GM19025 (cell line): ENCODE measurements around the gene LCN12.
A peak's percentile ranks its signal among the peaks of the same experiment; 100 is the strongest.
"Not testable (repeated sequence)": the region's sequence is repeated elsewhere in the genome, so short reads cannot be mapped to it uniquely, and the experiment has no call there.

Source experiments
- ATAC-seq: cut with Tn5 transposase; IDR thresholded peaks from one replicate; pipeline ENCODE4 v1.9.1; 2021; ENCODE audit warnings: mild to moderate bottlenecking, low read depth, moderate library complexity; ENCODE audit not compliant: unreplicated experiment

Gene LCN12

DNA sequence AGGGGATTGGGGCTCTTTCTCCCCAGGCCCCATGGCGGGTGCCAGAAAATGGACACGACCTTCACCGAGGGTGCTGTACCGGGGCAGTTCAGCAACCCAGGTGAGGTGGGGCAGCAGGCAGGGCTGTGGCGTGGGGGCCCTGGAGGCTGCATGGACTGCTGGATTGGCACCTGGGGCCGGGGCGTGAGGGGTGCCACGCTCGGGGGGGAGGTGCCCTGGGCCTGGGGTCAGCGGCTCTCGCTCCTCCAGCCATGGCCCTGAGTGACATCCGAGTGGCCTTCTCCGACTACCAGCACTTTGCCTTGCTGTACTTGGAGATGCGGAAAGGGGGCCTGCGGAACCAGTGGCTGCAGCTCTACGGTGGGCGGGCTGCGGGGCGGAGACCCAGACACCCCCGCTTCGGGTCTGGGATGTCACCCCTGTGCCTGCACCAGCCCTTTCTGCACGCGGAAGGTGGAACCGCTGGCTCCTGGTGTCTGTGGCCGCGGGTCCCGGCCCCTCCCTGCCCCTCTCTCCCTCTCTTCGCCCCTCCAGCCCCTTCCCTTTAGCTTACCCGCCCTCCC is 32.5 kb downstream of the LCN12 start:
- ATAC-seq, result no peak

DNA sequence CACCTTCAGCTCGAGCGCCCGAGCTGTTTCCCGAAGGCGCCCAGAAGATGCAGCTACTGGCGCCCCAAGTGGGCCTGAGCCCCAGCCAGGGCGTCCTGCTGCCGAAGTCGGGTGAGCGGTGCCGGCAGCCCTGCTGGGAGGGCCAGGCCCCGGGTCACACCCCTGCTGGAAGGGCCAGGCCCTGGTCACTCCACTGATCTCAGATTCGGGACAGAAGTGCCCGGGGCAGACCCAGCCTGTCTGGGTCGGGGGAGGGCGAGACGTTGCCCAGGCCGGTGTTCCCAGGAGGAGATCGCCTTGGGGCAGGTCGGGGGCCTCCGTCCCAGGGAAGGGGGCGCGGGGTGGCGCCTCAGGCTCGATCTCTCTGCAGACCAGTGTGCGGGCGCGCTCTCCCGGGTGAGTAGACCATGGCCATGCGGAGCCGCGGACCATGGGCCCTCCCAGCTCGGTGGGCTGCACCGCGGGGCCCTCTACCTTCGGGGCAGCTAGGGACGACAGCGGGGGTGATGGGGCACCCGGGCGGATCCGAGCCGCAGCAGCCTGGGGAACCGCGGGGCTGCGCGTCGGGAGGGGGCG is 33.0 kb downstream of the LCN12 start:
- no peak for ATAC-seq

DNA sequence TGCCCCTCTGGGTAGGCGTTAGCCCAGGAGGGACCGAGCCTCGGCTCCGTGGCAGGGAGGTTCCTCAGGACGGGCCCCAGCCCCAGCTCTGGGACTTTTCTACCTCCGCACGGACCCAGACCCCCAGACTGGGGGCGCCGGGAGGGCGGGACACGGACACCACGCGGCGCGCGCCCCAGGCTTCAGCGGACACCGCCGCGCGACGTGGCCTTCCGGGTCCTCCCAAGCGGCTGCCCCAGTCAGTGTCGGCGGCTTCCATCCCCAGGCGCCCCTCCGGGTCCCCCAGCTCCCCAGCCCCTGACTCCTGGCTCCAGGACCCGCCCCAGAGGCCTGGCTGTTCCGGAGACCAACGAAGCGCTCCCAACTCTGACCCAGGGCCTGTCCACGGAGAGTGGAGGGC is 33.8 kb downstream of the LCN12 start:
- ATAC-seq, result no peak

DNA sequence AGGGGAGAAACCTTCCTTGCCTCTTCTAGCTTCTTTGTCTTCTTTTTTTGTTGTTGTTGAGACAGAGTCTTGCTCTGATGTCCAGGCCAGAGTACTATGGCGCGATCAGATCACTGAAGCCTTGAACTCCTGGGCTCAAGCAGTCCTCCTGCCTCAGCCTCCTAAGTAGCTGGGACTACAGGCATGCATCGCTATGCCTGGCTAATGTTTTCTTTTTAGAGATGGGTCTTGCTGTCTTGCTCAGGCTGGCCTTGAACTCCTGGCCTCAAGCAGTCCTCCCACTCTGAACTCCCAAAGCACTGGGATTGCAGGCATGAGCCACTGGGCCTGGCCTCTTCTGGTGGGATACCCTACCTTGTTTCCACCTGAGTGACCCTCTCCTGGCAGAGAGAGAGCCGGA is 36.8 kb downstream of the LCN12 start:
- no peak for ATAC-seq

DNA sequence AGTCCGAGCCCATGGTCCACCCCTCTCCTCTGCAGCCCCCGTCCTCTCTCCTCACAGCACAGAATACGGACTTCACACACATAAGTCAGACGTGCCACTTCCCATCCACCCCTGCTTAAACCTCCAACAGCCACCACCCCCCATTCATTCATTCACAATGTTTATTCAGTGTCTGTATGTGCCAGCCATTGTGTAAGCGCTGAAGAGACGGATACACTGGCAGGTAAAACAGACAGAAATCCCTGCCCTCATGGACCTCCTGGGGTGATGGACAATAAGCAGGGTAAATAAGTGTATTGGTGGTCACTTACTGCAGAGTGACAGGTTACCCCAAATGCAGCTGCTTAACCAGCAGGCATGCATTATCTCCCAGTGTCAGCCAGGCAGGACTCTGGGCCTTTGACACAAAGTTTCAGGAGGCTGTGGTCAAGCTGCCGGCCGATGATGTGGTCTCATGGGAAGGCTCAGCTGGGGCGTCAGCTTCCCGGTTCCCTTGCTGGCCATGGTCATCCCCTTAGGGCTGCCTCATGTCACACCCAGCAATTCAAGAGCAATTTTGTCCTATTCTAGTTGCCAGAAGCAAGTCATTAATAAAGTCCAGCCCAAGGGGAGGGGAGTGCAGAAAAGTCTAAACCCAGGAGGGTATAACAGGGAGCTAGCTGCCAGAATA is 38.3 kb downstream of the LCN12 start:
- no peak for ATAC-seq

DNA sequence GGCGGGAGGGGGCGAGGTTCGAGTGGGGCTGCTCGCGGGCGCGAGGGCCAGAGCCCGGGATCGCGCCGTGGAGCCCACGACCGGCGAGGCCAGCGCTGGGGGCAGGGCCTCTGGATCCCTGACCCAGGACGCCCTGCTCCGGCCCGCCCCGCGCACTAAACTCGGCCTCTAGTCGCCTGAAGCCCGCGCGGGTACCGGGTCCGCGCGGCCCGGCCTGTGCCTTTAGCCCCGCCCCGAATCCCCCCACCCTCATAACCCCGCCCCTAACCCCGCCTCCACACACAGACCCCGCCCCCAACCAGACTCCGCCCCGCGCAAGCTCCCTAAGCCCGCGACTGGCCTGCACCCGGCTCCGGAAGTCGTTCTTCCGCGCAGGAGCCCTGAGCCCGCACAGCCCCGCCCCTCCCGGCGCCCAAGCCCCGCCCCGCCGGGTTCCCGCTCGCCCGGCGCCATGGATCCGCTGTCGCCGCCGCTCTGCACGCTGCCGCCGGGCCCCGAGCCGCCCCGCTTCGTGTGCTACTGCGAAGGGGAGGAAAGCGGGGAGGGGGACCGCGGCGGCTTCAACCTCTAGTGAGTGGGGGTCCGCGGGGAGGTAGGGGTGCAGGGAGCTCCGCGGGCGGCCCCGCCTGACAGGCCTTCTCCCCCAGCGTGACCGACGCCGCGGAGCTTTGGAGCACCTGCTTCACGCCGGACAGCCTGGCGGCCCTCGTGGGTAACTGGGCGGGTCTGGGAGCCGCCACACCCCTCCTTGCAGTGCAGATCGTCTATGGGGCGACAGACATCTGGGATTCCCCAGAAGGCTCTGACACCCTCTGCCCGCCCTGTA is 40.1 kb downstream of the LCN12 start, which contains the start of gene PAXX:
Gene PAXX (plus strand): TSS at position 430 of the 826 bp plus-strand sequence. CDS start 22 bp downstream, at position 452.
- peak; percentile 82 for ATAC-seq

DNA sequence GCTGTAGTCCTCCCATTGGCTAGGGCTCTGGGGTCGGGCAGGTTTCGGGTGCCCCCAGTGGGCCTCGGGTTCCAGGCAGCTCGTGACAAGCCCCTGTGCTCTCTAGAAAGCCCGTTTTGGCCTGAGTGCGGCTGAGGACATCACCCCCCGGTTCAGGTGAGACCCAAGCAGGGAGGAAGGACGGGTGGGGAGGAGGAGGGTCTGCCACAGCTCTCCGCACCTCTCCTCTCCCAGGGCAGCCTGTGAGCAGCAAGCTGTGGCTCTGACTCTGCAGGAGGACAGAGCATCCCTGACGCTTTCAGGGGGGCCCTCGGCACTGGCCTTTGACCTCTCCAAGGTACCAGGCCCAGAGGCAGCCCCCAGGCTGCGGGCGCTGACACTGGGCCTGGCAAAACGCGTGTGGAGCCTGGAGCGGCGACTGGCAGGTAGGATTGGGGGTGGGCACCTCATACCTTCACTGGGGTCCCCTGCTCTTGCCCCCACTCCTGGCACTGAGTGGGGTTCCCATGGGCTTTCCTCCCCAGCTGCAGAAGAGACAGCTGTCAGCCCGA is 40.8 kb downstream of the LCN12 start:
- no peak for ATAC-seq

DNA sequence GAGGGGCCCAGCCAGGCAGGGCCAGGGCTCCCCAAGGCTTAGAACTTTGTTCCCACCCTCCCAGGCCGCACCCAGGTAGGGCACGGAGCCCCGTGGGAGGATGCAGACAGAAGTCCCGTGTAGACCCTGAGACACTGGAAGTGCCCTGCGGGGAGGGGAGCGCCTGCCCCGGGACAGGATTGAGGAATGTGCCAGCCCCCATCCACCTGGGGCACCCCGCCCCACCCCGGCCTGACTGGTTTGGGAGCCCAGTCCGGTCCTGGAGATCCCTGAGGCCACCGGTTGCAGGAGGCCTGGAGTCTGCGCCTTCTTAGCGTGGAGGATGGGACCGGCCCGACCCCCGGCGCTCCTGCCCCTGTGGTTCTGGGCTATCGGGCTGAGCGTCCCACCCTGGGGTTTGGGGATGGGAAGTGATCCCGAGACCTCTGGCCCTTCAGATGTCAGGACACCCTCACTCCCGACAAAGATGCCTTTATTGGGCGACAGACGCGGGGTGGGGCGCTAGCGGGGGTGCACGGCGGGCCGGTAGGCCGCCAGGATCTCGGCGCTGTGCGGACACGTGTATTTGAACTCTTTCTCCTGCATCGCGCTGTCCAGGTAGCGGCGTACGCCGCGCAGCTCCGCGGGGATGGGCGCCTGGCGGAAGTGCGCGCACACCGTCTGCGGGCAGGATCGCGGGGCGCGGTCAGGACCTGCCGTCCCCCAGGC is 42.3 kb downstream of the LCN12 start:
- no peak for ATAC-seq

DNA sequence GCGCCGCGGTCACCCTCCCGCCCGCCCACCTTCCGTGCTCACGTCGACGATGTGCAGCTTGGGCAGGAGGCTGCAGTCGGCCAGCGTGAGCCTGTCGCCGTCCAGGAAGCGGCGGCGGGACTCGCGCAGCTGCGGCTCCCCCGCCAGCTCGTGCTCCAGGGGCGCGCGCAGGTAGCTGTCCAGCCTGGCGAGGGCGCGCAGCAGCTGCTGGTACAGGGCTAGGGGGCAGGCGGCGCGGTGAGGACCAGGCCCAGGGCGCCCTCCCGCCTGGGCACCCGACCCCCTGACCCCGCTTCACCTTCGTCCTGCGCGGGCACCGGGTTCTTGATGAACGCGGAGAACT is 42.8 kb downstream of the LCN12 start:
- ATAC-seq, result no peak

DNA sequence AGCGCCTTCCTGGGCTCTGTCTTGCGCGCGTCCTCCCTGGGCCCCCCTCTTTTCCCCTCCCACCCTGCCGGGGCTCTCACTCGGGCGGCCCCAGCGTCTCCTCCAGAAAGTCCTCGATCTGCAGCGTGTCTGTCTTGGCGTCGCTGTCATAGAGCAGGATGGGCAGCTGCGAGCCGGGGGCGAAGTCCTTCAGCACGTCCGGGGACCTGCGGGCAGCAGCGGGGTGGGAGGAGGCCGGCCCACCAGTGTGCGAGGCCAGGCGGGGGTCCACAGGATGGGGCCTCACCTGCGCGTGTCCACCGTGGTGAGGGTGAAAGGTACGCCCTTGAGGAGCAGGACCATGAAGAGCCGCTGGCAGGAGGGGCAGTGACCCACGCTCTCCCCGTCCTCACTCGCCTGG is 43.3 kb downstream of the LCN12 start:
- no peak for ATAC-seq

DNA sequence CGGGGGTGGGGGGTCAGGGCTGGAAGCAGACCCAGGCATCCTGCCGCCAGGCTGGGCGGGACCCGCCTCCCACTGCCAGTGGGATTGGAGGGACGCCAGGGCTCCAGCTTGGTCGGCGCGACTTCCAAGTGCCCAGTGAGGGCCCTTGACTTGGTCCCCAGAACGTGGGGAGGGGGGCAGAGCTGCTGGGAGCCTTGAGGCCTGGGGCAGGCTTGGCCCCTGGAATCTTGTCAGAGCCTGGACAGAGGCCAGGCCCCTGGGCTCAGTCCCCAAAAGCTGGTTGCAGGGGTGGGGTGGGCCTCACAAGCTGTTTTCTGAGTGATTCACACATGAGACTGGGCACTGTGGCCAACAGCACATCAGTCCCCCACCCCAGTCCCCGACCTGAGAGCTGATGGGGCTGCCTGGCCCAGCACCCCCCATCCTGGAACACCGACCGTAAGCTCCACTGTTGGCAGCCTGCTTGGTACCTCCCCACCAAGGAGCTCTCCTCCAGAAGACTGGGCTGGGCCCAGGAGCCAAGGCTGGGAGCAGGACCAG is 43.8 kb downstream of the LCN12 start:
- ATAC-seq, result no peak

DNA sequence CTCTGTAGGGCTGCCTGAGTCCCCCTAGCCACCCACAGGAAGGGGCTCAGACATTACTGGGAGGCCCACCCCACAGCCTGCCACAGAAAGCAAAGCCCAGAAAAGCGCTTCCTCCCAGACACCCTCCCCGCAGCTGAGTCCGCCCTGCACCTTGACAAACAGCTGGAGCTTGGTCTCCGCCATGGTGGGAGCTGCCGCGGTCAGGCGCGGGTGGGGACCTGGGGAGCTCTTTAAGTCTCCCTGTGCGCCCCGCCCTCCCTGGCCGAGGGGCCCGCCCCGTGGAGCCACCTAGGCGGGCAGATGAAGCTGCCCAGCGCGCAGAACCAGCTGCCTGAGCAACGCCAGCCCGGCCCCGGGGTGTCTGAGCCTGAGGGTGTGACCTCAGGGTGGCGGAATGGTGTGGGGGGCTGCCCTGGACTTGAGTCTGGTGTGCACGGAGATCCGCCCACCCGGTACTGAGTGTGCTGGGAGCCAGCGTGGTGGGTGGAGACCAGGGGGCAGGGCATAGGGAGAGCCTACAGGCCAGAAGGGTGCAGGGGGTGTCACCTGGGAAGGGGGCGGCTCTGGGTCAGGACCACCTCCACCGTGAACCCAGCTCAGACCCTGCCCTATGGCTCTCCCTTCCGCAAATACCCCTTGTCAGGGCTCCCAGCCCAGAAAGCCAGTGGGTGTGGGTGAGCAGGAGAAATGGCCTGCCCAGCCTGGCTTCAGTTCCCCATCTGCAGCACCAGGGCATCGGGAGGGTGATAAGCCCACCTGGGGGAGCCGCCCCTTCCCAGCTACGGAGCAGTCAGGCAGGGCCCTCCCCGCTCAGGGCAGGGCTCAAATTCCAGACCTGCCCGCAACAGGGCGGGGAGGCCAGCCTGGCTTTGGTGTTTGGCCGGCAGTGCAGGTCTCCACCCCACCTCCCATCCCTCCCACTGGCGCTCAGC is 44.6 kb downstream of the LCN12 start, which contains the start of gene CLIC3:
Gene CLIC3 (minus strand): TSS at position 208 of the 932 bp plus-strand sequence. CDS start 25 bp downstream, at position 183.
- no peak for ATAC-seq

DNA sequence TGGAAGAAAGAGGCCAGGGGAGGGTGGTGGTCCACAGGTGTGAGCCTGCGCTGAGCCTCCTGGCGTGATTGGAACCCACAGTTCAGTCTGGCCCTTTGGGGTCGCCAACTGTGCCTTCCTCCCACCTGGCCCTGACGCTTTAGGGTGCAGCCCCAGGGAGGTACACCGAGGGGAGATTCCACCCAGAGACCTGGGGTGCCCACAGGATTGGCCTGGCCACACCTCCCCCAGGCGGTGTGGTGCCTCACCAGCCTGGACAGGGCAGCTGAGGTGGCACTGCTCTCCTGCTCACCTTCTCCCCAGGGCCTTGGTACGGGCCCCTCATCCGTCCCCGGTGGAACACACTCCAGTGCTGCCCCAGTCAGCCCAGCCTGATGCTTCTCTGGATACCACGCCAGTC is 45.3 kb downstream of the LCN12 start:
- no peak for ATAC-seq

DNA sequence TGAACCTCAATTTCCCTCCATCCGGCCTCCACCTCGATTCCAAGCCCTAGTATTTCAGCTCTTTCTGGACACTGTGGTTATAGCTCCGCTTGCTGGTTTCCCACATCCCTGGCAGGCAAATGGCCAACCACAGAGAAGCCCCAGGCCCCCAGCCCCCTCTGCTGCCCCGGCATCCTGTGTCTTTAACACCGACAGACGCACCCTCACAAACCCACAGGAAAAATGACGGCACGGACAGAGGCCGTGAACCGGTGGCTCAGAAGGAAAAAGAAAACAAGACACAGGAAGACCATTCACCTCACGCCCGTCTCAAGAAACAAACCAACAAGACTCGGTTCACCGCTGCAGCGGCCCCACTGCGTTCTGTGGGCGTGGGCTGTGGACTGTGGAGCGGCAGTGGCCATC is 45.8 kb downstream of the LCN12 start:
- no peak for ATAC-seq

DNA sequence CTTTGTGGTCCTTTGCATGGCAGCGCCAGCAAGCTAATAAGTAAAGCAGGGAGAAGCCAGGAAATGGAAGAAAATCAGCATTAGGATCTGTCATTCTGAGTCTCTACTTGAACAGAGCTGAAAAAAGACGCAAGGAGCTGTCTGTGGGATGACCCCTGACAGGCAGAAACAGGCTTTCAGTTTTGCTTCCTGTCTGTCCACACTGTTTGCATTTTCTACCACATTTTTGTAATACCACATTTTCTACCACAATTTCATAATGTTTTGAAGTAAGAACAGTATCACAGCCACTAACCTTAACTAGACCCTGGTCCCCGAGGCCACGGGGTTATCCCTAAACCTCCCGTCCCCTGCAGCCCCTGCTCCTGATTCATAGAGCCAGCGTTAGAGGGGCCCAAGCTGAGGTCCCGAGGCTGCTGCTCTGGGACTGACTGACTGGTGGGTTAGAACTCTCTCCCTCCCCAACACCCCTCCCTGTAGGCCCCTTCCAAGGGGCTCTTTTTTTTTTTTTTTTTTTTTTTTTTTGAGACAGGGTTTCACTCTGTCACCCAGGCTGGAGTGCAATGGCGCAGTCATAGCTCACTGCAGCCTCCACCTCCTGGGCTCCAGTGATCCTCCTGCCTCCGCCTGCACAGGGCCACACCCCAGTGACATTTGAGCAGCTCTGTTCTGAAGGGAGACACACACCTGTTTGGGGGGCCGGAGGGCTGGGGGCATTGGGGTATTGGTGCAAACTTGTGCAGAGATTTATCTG is 48.3 kb downstream of the LCN12 start:
- ATAC-seq, result peak; percentile 78

DNA sequence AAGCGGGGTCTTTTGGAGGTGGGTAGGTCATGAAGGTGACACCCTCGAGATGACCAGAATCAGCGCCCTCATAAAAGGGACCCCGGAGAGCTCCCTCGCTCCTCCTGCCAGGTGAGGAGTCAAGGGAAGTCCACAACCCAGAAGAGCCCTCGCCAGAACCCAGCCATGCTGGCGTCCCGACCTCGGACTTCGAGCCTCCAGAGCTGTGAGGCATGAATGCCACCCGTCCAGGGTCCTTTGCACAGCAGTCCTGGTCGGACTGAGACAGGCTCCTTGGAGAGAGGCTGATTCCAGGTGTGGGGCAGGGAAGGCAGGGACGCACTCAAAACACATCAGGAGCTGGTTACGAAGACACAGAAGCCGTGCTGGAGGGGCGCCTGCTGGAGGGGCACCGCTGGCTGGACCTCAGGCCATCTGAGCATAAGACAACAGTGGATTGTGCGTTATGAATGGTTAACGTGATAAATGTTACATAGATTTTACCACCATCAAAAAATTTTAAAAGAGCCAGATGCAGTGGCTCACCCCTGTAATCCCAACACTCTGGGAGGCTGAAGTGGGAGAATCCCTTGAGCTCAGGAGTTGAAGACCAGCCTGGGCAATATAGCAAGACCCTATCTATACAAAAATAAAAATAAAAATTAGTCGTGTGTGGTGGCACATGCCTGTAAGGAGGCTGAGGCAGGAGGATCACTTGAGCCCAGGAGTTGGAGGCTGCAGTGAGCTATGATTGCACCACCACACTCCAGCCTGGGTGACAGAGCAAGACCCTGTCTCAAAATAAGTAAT is 50.0 kb downstream of the LCN12 start:
- no peak for ATAC-seq

DNA sequence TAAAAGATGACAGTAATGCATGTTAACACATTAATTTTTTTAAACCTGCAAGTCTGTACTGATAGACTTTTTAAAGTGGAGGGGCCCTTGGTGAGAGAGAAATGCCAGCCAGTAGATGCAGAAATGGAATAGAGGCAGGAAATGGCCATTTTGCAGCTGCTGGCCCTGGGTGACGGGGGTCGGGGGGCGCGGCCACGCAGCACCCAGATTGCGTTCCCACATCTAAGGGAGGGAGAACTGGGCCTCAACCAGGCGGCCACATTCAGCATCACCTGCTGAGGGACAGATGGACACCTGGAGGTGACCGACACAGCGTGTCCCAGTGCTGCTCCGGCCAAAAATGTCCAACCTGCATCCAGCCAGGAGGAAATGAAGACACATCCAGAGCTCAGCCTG is 50.6 kb downstream of the LCN12 start:
- no peak for ATAC-seq

DNA sequence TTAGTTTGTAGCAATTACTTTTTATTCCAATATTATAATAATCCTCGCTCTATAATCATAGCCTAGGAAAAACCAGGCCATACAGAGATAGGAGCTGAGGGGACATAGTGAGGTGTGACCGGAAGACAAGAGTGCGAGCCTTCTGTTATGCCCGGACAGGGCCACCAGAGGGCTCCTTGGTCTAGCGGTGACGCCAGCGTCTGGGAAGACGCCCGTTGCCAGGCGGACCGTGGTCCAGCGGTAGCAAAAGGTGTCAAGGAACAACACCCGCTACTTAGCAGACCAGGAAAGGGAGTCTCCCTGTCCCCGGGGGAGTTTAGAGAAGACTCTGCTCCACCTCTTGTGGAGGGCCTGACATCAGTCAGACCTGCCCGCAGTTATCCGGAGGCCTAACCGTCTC is 52.2 kb downstream of the LCN12 start:
- ATAC-seq, result not testable (repeated sequence)
